Myocyte (in vitro differentiated cells): ENCODE measurements around the gene TNS3. TPM values are rescaled to one million over a fixed set of nuclear protein-coding genes. Genes with fewer than 3 reads are reported as not detected.
"Not testable (repeated sequence)": the region's sequence is repeated elsewhere in the genome, so short reads cannot be mapped to it uniquely, and the experiment has no call there.

ENCODE experiments used
- DNase-seq: peaks from one replicate; pipeline ENCODE4 v3.0.0-alpha.2; 2012; ENCODE audit warnings: low read depth
- total RNA-seq: library from RNA; depleted of rRNA; stranded (reverse); fragments of >200 nt; gene quantifications from 2 replicates; pipeline ENCODE4 v1.2.3, GENCODE V29; 2014

The TNS3 gene
- total RNA-seq, 1 donor from 2014 or later, result 241 TPM

DNA sequence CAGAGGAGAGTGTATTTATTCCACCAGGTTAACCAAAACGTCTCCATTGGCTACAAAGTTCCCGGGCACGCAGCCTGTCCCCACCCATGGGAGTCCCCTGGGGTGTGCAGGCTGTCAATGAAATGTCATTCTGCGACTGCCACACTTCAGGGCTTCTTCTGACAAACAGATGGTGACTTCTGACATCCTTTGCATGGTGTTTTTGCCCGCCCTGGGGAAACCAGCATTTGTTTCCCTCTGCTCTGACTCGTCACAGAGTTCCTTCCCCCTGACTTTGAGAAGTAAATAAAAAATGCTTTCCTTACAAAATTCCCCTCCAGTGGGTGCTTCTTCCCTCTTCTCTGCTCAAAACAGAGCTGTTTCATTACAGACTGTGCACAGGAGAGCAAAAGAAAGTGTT lies 38.2 kb downstream of the TNS3 start:
- DNase-seq, result no peak

- no peak for DNase-seq
Observed at GRCh38 chr7:47543056-47543455, 38.9 kb downstream of the TNS3 start.

GRCh38 chr7:47542051-47542450 lies 39.9 kb downstream of the TNS3 start:
- DNase-seq, result no peak

GRCh38 chr7:47541485-47541884 lies 40.4 kb downstream of the TNS3 start:
- not testable (repeated sequence) for DNase-seq

DNA sequence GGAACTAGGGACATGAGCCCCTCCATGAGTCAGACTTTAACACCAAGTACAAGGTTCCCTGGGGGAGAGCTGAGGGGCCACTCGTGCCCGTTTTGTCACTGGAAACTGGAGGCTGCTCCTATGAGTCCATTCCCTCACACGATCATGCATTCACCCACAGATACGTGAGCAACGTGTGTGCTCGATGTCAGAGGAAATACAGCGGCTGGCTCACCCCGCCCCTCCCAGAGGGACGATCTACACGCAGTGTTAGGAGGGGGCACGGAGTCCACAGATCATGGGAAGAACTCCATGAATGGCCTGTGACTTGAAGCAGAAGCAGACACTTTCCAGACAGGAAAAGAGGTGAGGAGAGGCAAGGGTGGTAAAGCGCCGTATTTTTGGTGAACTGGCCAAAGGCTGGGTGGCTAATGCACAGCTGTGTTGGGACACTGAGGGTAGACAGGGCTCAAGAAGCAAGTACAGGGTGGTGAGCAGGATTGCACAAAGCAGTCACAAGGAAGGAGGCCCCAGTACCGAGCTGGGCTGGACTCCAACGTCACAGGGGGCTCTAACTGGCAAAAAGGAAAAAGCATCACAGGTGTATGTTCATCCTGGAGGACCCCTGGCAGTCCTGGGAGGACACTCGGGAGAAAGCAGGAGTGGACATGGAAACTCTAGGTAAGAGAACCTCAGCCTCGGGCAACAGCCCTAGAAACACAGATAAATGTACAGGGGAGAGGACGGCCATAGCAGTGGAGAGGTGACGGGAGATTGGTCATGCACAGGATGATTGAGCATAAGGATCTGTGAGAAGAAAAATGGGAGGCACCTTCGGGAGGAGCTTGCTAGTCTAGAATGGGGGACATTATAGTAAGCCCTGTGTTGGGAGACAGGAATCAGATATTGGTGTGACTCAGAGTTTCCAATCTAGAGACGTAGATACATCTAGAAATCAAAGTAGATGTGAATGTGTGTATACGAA lies 41.2 kb downstream of the TNS3 start:
- no peak for DNase-seq

DNA sequence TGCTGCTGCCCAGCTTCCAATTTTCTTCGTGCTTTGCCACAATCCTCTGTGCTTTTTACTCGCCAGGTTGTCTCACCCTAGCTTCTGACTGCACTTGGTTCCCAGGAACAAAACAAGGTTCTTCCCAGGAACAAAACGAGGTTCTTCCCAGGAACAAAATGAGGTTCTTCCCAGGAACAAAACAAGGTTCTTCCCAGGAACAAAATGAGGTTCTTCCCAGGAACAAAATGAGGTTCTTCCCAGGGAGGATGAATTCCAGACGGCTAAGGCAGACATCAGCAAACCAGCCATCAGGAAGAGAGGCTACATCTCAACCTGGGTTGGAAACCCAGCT lies 41.9 kb downstream of the TNS3 start:
- DNase-seq, result no peak

DNA sequence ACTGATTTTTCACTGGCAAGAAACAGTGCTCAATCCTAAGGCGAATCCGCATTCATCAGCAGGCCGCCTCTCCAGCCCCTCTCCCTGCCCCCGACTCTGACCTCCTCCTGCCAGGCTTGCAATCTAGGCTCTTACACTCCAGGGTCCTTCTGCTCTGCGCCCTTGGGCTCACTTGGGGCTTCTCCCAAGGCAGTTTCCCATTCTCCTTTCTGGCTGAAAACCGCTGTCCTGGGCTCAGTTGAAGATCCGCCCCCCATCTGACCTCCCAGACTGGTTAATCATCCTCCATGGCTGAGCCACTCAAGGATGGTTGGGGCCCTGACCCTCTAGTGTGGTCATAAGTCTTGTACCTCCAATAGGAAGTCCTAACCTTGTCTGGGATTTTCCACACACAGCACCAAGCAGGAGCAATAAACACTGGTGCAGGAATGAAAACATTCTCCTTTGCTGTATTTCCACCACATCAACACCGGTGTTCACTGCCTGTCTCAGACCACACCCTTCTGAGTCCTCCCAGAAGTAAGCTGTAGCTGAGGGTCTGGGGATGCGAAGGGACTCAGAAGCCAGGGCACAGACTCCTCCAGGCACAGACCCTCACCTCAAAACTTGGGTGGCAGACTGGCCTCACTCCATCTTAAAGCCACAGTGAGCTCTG lies 42.4 kb downstream of the TNS3 start:
- no peak for DNase-seq

- DNase-seq, result no peak
Observed at GRCh38 chr7:47538846-47539311, 43.0 kb downstream of the TNS3 start.

DNA sequence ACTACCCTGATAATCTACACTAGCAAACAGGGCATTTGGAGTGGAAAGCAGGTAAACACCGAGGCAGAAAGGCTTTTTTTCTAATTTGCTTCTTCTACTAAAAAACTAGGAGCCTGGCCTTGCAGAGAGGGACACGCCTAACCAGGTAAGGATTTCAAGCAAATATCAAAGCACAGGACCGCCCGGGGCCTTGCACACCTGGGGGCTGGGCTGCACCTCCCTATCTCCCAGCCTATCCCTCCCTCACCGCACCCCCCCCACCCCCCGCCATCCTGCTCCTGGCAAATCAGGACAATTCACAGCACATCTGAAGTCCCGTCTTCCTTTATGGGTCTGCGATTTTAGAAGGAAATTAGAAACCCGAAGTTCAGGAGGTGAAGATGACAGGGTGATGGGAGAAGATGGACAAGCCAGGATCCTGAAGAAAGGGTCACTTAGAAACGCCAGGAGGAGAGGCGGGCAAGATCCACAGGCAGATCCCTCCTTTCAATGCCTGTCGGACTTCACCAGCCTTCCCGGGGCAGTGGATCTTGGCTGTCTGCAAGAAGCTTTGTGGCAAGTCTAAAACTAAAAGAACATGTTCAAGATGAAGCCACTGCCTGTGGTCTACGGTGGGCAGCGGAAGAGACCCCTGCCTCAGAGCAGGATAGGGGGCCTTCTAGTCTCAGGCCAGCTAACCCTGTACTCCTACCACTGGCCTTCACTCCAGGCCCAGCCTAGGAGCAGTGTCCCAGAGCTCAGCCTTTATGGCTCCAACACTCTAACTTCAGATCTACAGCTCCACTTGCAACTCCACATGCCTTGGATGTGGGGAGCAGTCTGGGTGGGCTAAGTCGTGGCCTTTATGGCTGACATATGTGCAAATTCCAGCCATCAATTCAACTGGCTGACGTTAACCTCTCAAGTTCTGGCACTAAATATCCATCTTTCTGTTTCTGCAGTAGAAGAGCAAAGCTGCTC lies 43.9 kb downstream of the TNS3 start:
- no peak for DNase-seq

DNA sequence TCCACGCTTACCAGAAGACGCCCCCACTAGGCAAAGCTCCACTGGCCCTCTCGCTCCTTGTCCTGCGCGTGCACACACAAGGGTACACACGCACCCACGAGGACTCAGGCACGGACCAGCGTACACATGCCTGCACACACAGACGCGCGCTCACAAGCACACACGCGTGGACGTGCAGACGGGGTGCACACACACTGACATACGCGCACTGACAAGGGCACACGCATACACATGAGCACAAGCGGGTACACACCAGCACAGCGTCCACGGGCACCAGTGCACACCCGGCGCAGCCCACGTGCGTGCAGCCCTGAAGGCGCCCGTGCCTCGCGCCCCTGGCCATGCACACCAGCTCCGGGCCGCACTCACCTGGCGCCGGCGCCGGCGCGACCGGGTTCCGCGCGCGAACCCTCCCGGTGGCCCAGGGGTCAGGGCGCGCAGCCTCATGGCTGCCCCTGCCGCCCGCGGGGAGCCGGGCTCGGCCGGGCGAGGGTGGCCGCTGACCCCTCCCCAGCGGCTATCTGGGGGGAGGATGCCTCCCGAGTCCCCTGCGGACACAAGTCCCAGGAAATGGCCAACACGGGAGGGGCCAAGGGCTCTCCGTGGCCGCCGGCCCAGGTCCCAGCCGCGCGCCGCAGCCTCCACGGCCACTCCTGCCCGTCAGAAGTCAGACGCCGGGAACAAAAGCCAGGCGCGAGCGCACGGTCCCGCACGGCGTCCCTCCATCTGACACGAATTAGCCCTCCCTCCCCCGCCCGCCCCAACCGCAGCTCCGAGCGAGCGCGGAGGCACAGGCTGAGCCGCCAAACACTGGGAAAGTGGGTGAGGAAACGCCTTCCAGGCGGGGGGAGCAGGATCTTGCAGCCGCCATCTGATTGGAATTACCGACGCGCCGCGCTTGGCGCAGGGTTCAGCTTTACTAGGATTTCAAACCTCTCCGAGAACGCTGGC lies 45.0 kb downstream of the TNS3 start:
- no peak for DNase-seq

GRCh38 chr7:47535704-47536628 lies 45.9 kb downstream of the TNS3 start:
- no peak for DNase-seq

- DNase-seq, result no peak
Observed at GRCh38 chr7:47535035-47535703, 46.7 kb downstream of the TNS3 start.

DNA sequence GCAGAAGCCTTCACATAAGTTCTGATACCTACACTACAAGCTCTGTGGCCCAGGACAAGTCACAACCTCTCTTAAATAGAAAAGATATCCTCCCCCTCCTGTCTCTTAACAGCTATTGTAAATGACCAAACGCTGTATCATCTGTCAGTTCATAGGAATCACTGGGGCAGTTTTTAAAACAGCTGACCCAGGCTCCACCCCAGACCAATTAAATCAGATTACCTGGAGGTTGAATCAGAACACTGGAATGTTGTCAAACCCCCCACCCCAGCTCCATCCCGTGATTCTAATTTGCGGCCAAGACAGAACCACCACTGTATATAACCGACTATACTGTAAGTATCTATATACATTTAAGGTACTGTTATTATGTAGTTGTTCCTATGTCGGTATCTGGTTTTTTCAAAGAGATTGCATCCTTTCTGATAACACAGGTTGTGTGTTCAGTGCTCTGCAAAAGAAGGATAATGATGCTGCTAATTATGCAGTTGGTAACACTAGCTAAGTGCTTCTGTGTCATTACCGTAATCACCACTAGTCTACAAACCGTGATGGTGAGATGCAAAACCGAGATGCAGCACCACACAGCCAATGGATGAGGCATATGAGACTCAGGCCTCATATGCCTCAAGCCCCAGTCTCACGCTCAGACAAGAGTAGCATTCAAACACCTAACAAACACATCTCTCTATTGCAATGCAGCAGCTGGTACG lies 47.4 kb downstream of the TNS3 start:
- DNase-seq, result peak; percentile 48

DNA sequence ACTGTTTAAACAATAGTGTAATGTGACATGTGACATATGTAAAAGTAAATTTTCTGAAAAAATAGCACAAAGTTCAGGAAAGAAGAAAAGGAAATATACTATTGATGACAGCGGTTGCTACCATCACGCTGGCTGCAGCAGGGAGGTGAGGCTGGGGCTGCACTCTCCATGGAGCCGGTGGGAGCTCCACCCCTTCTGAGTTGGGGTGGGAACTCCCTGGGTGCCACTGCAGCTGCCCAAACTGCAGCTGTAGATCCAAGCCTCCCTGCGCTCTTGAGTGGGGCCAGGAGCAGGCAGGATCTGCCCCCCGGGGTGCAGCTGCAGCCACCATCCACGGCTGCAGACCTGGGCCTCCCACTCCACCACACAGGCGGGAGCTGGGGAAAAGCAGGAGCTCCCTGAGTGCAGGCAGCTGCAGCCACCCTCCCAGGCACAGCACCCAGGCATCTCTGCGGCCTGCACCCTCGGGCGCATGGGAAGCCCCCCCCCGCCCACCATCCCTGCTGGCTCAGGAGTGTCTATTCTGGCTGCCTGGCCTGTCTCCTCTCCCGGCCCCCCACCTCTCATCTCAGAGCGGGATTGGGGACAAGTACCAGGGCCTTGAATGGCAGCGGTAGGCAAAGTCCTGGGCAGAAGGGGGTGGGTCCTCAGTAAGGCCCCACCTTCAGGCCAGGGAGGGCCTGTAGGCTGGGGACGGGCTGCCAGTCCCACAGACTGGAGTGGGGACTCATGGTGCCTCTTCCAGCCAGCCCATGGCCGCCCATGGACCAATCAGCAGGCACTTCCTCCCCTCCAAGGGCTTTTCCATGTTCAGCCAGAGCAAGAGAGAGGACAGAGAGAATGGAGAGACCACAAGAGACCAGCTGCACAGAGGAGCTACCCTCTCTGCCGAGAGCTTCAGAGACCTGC lies 50.1 kb downstream of the TNS3 start:
- DNase-seq, result no peak

DNA sequence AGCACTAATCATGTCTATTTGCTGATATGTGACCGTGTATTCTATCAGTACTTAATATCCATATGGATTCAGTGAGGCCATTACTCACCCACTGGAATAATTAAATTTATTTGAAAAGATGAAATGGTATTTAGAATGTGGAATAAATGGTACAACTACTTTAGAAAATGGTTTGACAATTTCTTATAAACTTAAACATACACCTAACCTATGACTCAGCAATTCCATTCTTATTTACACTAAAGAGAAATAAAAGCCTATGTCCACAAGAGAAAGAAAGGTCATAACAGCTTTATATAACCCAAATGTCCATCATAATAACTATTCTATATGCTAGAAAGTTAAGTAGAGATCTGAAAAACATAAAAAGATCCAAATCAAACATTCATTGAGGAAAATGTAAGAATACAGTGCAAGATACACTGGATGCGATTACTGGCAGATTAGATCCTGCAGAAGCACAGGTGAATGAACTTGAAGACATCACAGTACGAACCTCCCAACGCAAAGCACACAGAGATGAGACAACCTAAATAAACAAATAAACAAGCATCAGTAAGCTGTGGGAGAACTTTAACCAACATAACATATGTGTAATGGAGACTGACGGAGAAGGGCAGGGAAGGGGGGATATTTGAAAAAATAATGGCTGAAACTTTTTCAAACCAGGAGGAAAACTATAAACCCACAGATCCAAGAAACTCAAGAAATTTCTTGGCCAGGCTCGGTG lies 51.9 kb downstream of the TNS3 start:
- DNase-seq, result no peak

- DNase-seq, result no peak
Observed at GRCh38 chr7:47529405-47529804, 52.5 kb downstream of the TNS3 start.
